Dendritic cell treated with granulocyte-macrophage colony-stimulating factor and Interleukin-4, amounts not matched to agents 40 ng/mL and 50 ng/mL, for 4 days (primary cell): ENCODE results near the gene TNNC1.
A peak's percentile ranks its signal among the peaks of the same experiment; 100 is the strongest.

Experiments used
- H3K27ac Mint-ChIP-seq: one replicate; pipeline ENCODE4 v1.8.0; 2022; ENCODE audit warnings: mild to moderate bottlenecking, mixed read lengths
- H3K27me3 Mint-ChIP-seq: one replicate; pipeline ENCODE4 v1.8.0; 2022; ENCODE audit warnings: mild to moderate bottlenecking, mixed read lengths
- H3K36me3 Mint-ChIP-seq: one replicate; pipeline ENCODE4 v1.8.0; 2022; ENCODE audit warnings: low read depth, mixed read lengths
- H3K4me1 Mint-ChIP-seq: one replicate; pipeline ENCODE4 v1.8.0; 2022; ENCODE audit warnings: low read depth, mixed read lengths
- H3K4me3 Mint-ChIP-seq: one replicate; pipeline ENCODE4 v1.8.0; 2022; ENCODE audit warnings: mild to moderate bottlenecking, moderate library complexity, mixed read lengths
- H3K9me3 Mint-ChIP-seq: one replicate; pipeline ENCODE4 v1.8.0; 2022; ENCODE audit warnings: mixed read lengths
- intact Hi-C: fragments of 100-400 bp; cut with micrococcal nuclease; formaldehyde crosslinking; loops from one replicate; pipeline ENCODE4 v1.15.0; 2022

Gene TNNC1

GRCh38 chr3:52490035-52490938 is 36.4 kb upstream of the TNNC1 start:
- Mint-ChIP-seq H3K36me3 (peaks cover 92% of the 10 kb centered on the region), H3K9me3 (no peaks in the 10 kb centered on the region), H3K4me3 (peak overlapping the region; percentile 64), H3K4me1 (peaks cover 70% of the 10 kb centered on the region), H3K27ac (peak overlapping the region; percentile 97), H3K27me3 (no peaks in the 10 kb centered on the region)
- intact Hi-C loops: no loop called here

GRCh38 chr3:52489453-52489852 is 35.6 kb upstream of the TNNC1 start:
- Mint-ChIP-seq H3K4me1 (peaks cover 73% of the 10 kb centered on the region), H3K9me3 (no peaks in the 10 kb centered on the region), H3K27me3 (no peaks in the 10 kb centered on the region), H3K4me3 (no peak overlapping the region), H3K36me3 (peaks cover 94% of the 10 kb centered on the region), H3K27ac (peak overlapping the region; percentile 97)
- intact Hi-C loops: no loop called here

- intact Hi-C loops: no loop called here
- Mint-ChIP-seq H3K36me3 (peaks cover 100% of the 10 kb centered on the region), H3K9me3 (no peaks in the 10 kb centered on the region), H3K27me3 (no peaks in the 10 kb centered on the region), H3K27ac (peak overlapping the region; percentile 97), H3K4me3 (no peak overlapping the region), H3K4me1 (peaks cover 67% of the 10 kb centered on the region)
Observed at GRCh38 chr3:52488746-52489145, 34.9 kb upstream of the TNNC1 start.

- H3K36me3 Mint-ChIP-seq: peaks cover 100% of the 10 kb centered on the region
Observed at GRCh38 chr3:52487788-52488691, 34.2 kb upstream of the TNNC1 start.

GRCh38 chr3:52487050-52487787 is 33.4 kb upstream of the TNNC1 start:
- intact Hi-C loops: no loop called here
- peaks cover 63% of the 10 kb centered on the region for H3K4me1 Mint-ChIP-seq
- H3K9me3 Mint-ChIP-seq: no peaks in the 10 kb centered on the region
- H3K4me3 Mint-ChIP-seq: no peak overlapping the region
- H3K27ac Mint-ChIP-seq: peak overlapping the region; percentile 11
- H3K27me3 Mint-ChIP-seq: no peaks in the 10 kb centered on the region
- peaks cover 100% of the 10 kb centered on the region for H3K36me3 Mint-ChIP-seq

More at GRCh38 chr3:52487788-52488691, 34.2 kb upstream of the TNNC1 start:
- Mint-ChIP-seq H3K9me3 (no peaks in the 10 kb centered on the region), H3K27me3 (no peaks in the 10 kb centered on the region), H3K4me3 (no peak overlapping the region), H3K27ac (no peak overlapping the region), H3K4me1 (peaks cover 66% of the 10 kb centered on the region)
- intact Hi-C loops: no loop called here

GRCh38 chr3:52484680-52485461 is 31.0 kb upstream of the TNNC1 start:
- H3K9me3 Mint-ChIP-seq: no peaks in the 10 kb centered on the region
- peak overlapping the region; percentile 10 for H3K27ac Mint-ChIP-seq
- no peak overlapping the region for H3K4me3 Mint-ChIP-seq
- H3K27me3 Mint-ChIP-seq: no peaks in the 10 kb centered on the region
- peaks cover 57% of the 10 kb centered on the region for H3K4me1 Mint-ChIP-seq
- peaks cover 100% of the 10 kb centered on the region for H3K36me3 Mint-ChIP-seq
- intact Hi-C loops: no loop called here

- Mint-ChIP-seq H3K36me3 (peaks cover 100% of the 10 kb centered on the region), H3K27me3 (no peaks in the 10 kb centered on the region), H3K4me1 (peaks cover 57% of the 10 kb centered on the region), H3K4me3 (no peak overlapping the region), H3K9me3 (no peaks in the 10 kb centered on the region), H3K27ac (no peak overlapping the region)
- intact Hi-C loops: no loop called here
Observed at GRCh38 chr3:52483577-52484381, 29.9 kb upstream of the TNNC1 start.

GRCh38 chr3:52483081-52483480 is 29.2 kb upstream of the TNNC1 start:
- no peak overlapping the region for H3K4me3 Mint-ChIP-seq
- intact Hi-C loops: no loop called here
- peaks cover 100% of the 10 kb centered on the region for H3K36me3 Mint-ChIP-seq
- peaks cover 61% of the 10 kb centered on the region for H3K4me1 Mint-ChIP-seq
- no peaks in the 10 kb centered on the region for H3K9me3 Mint-ChIP-seq
- H3K27me3 Mint-ChIP-seq: no peaks in the 10 kb centered on the region
- H3K27ac Mint-ChIP-seq: no peak overlapping the region

- Mint-ChIP-seq H3K36me3 (peaks cover 100% of the 10 kb centered on the region), H3K27me3 (no peaks in the 10 kb centered on the region), H3K4me3 (no peak overlapping the region), H3K27ac (no peak overlapping the region), H3K9me3 (no peaks in the 10 kb centered on the region), H3K4me1 (peaks cover 72% of the 10 kb centered on the region)
- intact Hi-C loops: no loop called here
Observed at GRCh38 chr3:52481819-52482521, 28.1 kb upstream of the TNNC1 start.

GRCh38 chr3:52480768-52481715 is 27.2 kb upstream of the TNNC1 start:
- Mint-ChIP-seq H3K4me1 (peaks cover 81% of the 10 kb centered on the region), H3K36me3 (peaks cover 92% of the 10 kb centered on the region), H3K27ac (no peak overlapping the region), H3K4me3 (no peak overlapping the region), H3K27me3 (no peaks in the 10 kb centered on the region), H3K9me3 (no peaks in the 10 kb centered on the region)
- intact Hi-C loops: no loop called here

GRCh38 chr3:52479877-52480575 is 26.2 kb upstream of the TNNC1 start:
- Mint-ChIP-seq H3K4me1 (peaks cover 85% of the 10 kb centered on the region), H3K9me3 (no peaks in the 10 kb centered on the region), H3K27ac (peak overlapping the region; percentile 85), H3K4me3 (peak overlapping the region; percentile 63), H3K27me3 (no peaks in the 10 kb centered on the region), H3K36me3 (peaks cover 90% of the 10 kb centered on the region)
- intact Hi-C loops: no loop called here
